ENCODE data around the gene PEPD. TPM values are rescaled to one million over a fixed set of nuclear protein-coding genes. Genes with fewer than 3 reads are reported as not detected.

Gene PEPD
- total and polyA plus RNA-seq, 2 of the 4 experiments (the other 2 are of a cell fraction): 36.7 to 88.4 TPM

- no peak overlapping the region for H4K5ac ChIP-seq (ENCODE audit: low read depth, low read length)
- no peak for TF ChIP-seq RFX5 (IDR thresholded peaks at IDR 0.05; ENCODE audit: low read depth, low read length)
- TF ChIP-seq CEBPB (IDR thresholded peaks at IDR 0.05; ENCODE audit: low read depth, low read length): no peak
- no peak for TF ChIP-seq MAZ (IDR thresholded peaks at IDR 0.05; ENCODE audit: borderline replicate concordance, low read depth, low read length)
- no peak for TF ChIP-seq BHLHE40 (IDR thresholded peaks at IDR 0.05; ENCODE audit: low read depth, low read length)
- no peak for TF ChIP-seq RAD21 (IDR thresholded peaks at IDR 0.05; ENCODE audit: low read length)
- TF ChIP-seq MXI1 (IDR thresholded peaks at IDR 0.05; ENCODE audit: borderline replicate concordance, low read depth, low read length): no peak
- no peak for TF ChIP-seq CHD1 (IDR thresholded peaks at IDR 0.05; ENCODE audit: low read depth, low read length)
- no peak for TF ChIP-seq SMC3 (IDR thresholded peaks at IDR 0.05; ENCODE audit: low read depth, low read length)
- TF ChIP-seq MAFK (IDR thresholded peaks at IDR 0.05; ENCODE audit: low read depth, low read length): no peak
- BruUV-seq (replicated peaks): no TSS peak
- peaks cover 8% of the 10 kb centered on the region for H4K20me1 ChIP-seq (ENCODE audit: insufficient read depth, low read length)
- intact Hi-C loops (cut with micrococcal nuclease) (no loop called here), in situ Hi-C loops (cut with MboI; ENCODE audit: low sequenced_read_pairs) (no loop called here), dilution Hi-C loops (cut with HindIII; ENCODE audit: low sequenced_read_pairs, unreplicated experiment) (no loop called here)
- no peak overlapping the region for H2BK5ac ChIP-seq (ENCODE audit: low read depth, low read length, poor library complexity, severe bottlenecking)
- POLR2A ChIA-PET (ENCODE audit: unreplicated experiment): no interaction called here
- no peak overlapping the region for H3K4ac ChIP-seq (ENCODE audit: low read depth, low read length)
- H2BK15ac ChIP-seq (ENCODE audit: low read depth, low read length): no peak overlapping the region
- H3K18ac ChIP-seq (ENCODE audit: low read depth, low read length): no peak overlapping the region
- no peak overlapping the region for H4K8ac ChIP-seq (ENCODE audit: low read depth in 2 of 2, low read length in 2 of 2)
- no peaks in the 10 kb centered on the region for H3K27me3 ChIP-seq (ENCODE audit: control insufficient read depth, insufficient read depth, low read length)
- no peak overlapping the region for H2BK20ac ChIP-seq (ENCODE audit: low read depth, low read length)
- peaks cover 6 to 16% of the 10 kb centered on the region in 2 experiments; a peak in 3 of 4 replicates for H3K79me1 ChIP-seq (ENCODE audit: low read depth in 1 of 2, low read length in 2 of 2)
- H3K9me3 ChIP-seq (ENCODE audit: control insufficient read depth, insufficient read depth, low read length): no peaks in the 10 kb centered on the region
- H2AFZ ChIP-seq (replicated peaks; ENCODE audit: low read length, poor library complexity): no peak overlapping the region
- no peak overlapping the region for H3K4me2 ChIP-seq (ENCODE audit: low read depth, low read length)
- no peak overlapping the region for H3K27ac ChIP-seq (ENCODE audit: insufficient read depth, low read length)
- no peak overlapping the region for H2AK9ac ChIP-seq (replicated peaks; ENCODE audit: low read depth, low read length, poor library complexity)
- H3K23ac ChIP-seq (ENCODE audit: low read depth, low read length): no peak overlapping the region
- H3K9me1 ChIP-seq (ENCODE audit: insufficient read depth, low read length): peaks cover 14% of the 10 kb centered on the region; the same call in 1 of the 2 replicates
- no peak overlapping the region for H2AK5ac ChIP-seq (ENCODE audit: low read depth, low read length)
- H3K56ac ChIP-seq (ENCODE audit: extremely low read depth, insufficient read depth, low read length): no peak overlapping the region
- H3K4me3 ChIP-seq (ENCODE audit: insufficient read depth, low read depth, low read length): no peak overlapping the region
- no peak overlapping the region for H3K14ac ChIP-seq (replicated peaks; ENCODE audit: low read depth, low read length)
- H4K91ac ChIP-seq (ENCODE audit: insufficient read depth, low read depth, low read length): no peak overlapping the region
- WGBS, 2 experiments (ENCODE audit: extremely low coverage in 2 of 2, insufficient read length in 1 of 2): 100% methylated on average over 1 of the region's 4 CpGs; no CpG with 5 or more reads in 1 of the 2 experiments
- no peak for ATAC-seq (ENCODE audit: low read depth)
- no peaks in the 10 kb centered on the region for H3K4me1 ChIP-seq (ENCODE audit: control insufficient read depth, insufficient read depth, low read length)
- CTCF ChIA-PET: no interaction called here
- DNase-seq: no peak
- no peak overlapping the region for H3K9ac ChIP-seq (ENCODE audit: low read depth, low read length)
- H2BK120ac ChIP-seq (ENCODE audit: low read depth, low read length): no peak overlapping the region
- H3K36me3 ChIP-seq (ENCODE audit: control insufficient read depth, insufficient read depth, low read length): peaks cover 7% of the 10 kb centered on the region; the same call in 1 of the 2 replicates
Measured at GRCh38 chr19:33502521-33502920, 19.1 kb downstream of the PEPD start.
